ENCODE results near the gene PEX10.

The PEX10 gene

DNA sequence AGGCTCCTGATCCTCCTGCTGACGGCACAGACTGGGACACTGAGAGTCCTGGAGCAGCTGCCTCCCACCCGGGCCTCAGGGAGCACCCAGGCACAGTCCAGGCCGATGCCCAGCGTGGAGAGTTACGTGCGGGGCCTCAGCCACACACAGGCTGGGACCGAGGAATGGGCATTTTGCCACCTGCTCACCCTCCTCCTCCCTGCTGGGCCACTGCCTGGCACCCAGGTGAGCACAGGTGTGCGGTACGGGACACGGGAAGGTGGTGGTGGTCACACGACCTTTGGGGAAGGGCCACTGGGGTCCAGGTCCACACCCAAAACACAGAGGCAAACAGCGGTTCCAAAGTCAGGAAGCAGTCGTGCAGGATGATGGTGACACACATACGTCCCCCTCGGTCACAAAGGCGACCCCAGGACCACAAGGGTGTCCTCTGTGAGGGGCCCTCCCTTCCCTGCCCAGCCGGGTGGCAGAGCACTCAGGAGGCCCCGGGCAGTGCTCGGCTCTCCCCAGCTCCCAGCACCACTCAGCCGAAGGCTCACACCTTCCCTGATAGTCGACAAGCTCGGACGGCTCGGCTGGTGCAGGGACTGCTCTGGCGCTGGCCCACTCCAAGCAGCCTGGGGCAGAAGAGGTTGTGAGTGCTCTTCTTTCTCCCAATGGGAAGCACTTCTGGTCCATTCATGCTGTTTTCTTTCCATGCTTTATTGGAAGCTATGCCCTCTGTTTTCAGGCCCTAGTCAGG is 35.3 kb downstream of the PEX10 start:
- POLR2A ChIA-PET: no interaction called here
- CTCF ChIA-PET: interaction anchor here (0.8 to 21.2 kb wide), 3 partner anchors 9 to 177 kb away, joined by 3 to 891 read pairs (median 3); partner anchors contain the start of gene FAAP20
- TF ChIP-seq, protein P1, sequence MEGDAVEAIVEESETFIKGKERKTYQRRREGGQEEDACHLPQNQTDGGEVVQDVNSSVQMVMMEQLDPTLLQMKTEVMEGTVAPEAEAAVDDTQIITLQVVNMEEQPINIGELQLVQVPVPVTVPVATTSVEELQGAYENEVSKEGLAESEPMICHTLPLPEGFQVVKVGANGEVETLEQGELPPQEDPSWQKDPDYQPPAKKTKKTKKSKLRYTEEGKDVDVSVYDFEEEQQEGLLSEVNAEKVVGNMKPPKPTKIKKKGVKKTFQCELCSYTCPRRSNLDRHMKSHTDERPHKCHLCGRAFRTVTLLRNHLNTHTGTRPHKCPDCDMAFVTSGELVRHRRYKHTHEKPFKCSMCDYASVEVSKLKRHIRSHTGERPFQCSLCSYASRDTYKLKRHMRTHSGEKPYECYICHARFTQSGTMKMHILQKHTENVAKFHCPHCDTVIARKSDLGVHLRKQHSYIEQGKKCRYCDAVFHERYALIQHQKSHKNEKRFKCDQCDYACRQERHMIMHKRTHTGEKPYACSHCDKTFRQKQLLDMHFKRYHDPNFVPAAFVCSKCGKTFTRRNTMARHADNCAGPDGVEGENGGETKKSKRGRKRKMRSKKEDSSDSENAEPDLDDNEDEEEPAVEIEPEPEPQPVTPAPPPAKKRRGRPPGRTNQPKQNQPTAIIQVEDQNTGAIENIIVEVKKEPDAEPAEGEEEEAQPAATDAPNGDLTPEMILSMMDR (IDR thresholded peaks at IDR 0.05; ENCODE audit: insufficient read depth, low read length, missing control alignments): no peak
- no peak for DNase-seq (ENCODE audit: low read depth, low spot score)
- H3K4me3 ChIP-seq (ENCODE audit: low read depth, low read length): no peak overlapping the region

DNA sequence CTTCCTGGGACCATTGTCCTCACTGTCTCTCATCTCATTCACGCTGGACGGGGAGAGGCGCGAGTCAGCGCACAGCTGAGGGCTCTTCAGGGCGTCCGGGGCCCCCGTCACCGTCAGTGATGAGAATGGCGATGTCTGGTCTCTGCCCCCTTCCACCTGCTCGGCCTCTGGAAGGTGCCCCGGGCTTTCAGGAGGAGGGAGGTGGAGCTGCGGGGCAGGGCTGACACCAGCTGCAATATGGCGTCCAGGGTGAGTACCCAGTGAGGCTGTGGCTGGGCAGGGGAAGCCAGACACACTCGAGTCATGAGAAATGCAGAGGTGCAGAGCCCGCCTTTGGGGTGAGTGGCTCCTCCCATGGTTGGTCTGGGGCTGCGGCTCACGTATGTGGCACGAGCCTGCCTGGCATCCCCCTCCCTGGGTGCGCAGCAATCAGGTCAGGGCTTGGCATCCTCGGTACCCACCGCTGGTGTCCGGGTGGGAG is 36.1 kb downstream of the PEX10 start:
- POLR2A ChIA-PET: interaction anchor here (0.9 kb wide), 2 partner anchors 46 to 181 kb away, joined by 3 read pairs; partner anchors contain the start of gene FAAP20
- CTCF ChIA-PET: interaction anchor here (0.8 to 21.2 kb wide), 4 partner anchors 10 to 202 kb away, joined by 3 to 891 read pairs (median 4); partner anchors contain the start of gene FAAP20
- no peak overlapping the region for H3K4me3 ChIP-seq (ENCODE audit: low read depth, low read length)
- DNase-seq (ENCODE audit: low read depth, low spot score): no peak
- TF ChIP-seq, protein P1 (IDR thresholded peaks at IDR 0.05; ENCODE audit: insufficient read depth, low read length, missing control alignments): no peak

DNA sequence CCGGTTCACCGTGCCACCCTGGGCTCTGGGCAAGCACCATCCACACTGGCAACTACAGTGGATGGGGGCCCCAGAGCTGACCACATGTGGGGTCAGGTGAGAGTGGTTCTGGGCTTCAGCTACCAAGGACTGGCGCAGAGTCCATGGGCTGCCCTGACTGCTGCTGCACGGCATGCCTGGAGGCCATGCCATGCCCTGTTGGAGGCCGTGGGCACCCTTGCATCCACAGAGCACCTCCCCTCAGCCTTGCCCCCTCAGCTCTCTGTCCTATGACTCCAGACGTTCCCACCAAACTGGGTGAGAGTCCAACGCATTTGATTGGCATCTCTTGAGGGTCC is 36.5 kb downstream of the PEX10 start:
- no peak for DNase-seq (ENCODE audit: low read depth, low spot score)
- ChIA-PET POLR2A (interaction anchor here (0.9 kb wide), 2 partner anchors 45 to 181 kb away, joined by 3 read pairs; partner anchors contain the start of gene FAAP20), CTCF (interaction anchor here (1.3 to 21.2 kb wide), 3 partner anchors 11 to 202 kb away, joined by 3 to 891 read pairs (median 6); partner anchors contain the start of gene FAAP20)
- TF ChIP-seq, protein P1 (IDR thresholded peaks at IDR 0.05; ENCODE audit: insufficient read depth, low read length, missing control alignments): no peak
- H3K4me3 ChIP-seq (ENCODE audit: low read depth, low read length): no peak overlapping the region

DNA sequence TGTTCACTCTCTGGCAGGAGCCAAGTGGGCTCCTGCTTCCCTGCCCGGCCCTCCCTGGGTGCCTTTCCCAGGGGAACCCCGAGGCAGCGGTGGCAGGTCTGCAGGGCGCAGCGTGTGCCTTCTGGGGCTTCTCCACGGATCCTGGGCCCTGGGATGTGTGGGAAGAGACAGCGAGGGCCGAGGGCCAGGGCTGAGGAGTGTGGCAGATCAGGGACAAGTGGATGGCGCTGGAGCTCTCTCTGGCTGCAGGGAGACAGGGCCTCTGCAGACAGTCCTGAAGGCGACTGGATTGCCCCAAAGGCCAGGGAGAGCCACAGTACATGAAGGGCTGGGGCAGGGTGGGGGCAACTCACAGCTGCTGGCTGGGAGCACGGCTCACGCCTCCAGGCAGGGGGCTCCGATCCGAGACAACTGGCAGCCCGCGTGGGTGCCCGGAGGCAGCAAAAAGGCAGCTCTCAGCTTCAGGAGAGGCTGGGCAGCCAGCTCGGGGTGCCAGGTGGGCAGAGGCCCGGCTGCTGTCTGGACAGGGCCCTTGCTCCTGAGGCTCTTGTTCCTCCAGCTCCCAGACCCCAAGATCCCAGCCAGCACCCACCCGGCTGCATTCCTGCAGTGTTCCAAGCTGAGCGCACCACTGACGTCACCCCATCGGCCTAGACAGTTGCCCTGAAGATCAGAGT is 37.0 kb downstream of the PEX10 start:
- H3K4me3 ChIP-seq (ENCODE audit: low read depth, low read length): no peak overlapping the region
- TF ChIP-seq, protein P1 (IDR thresholded peaks at IDR 0.05; ENCODE audit: insufficient read depth, low read length, missing control alignments): no peak
- ChIA-PET CTCF (interaction anchor here (1.3 to 21.2 kb wide), 3 partner anchors 11 to 201 kb away, joined by 3 to 891 read pairs (median 6); partner anchors contain the start of gene FAAP20), POLR2A (interaction anchor here (0.9 kb wide), 2 partner anchors 45 to 180 kb away, joined by 3 read pairs; partner anchors contain the start of gene FAAP20)
- no peak for DNase-seq (ENCODE audit: low read depth, low spot score)

DNA sequence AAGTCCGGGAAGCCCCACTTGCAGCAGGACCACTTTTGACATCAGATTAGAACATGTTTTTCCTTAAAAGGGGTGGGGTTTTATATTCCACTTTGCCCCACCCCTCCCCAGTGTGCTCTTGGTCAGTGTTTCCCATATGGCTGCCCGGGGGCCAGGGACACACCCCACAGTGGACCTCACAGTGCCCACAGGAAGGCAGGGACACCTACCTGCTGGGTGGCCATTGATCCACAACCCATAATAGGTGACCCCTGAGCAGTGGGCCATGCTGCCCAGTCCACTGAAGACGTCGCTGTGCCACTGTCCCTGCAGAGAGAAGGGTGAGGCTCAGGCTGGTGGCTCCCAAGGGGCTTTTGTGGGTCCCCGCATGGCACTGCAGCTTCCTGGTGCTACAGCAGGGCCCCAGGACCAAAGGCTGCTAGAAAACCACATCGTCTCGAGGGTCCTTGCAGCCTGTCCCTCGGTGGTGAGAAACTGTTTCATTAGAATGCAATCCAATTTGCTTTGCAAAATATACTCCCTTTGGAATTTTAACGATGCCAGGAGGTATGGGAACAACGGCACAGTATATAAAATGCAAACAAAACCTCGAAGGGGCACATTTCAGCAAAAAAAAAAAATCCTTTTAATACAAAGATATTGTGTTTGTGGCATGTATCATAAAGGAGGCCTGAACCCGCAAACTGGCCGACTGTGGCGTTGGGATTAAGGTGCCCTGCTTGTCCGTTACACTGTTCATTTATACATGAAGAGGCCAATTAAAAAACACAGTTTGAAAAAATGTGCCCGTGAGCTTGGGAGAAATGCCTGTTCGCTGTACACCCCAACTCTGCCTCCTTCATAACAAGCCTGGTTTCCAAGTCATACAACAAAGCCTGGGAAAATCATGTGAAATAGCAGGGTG is 37.9 kb downstream of the PEX10 start:
- DNase-seq (ENCODE audit: low read depth, low spot score): no peak
- TF ChIP-seq, protein P1 (IDR thresholded peaks at IDR 0.05; ENCODE audit: insufficient read depth, low read length, missing control alignments): no peak
- no peak overlapping the region for H3K4me3 ChIP-seq (ENCODE audit: low read depth, low read length)
- ChIA-PET POLR2A (no interaction called here), CTCF (interaction anchor here (1.5 to 21.2 kb wide), 2 partner anchors 174 to 200 kb away, joined by 6 to 891 read pairs; partner anchors contain the start of gene FAAP20)

All from AG04449 (cell line).